Activated naive CD4-positive, alpha-beta T cell treated with anti-CD3 and anti-CD28 coated beads, Interleukin-2, amount 50 U/mL, for 16 hours (primary cell): Measurements from ENCODE around the gene GRIK4.

Experiments used
- DNase-seq: peaks from one replicate; pipeline ENCODE4 v3.0.0-alpha.2; 2020

GRIK4 gene

DNA sequence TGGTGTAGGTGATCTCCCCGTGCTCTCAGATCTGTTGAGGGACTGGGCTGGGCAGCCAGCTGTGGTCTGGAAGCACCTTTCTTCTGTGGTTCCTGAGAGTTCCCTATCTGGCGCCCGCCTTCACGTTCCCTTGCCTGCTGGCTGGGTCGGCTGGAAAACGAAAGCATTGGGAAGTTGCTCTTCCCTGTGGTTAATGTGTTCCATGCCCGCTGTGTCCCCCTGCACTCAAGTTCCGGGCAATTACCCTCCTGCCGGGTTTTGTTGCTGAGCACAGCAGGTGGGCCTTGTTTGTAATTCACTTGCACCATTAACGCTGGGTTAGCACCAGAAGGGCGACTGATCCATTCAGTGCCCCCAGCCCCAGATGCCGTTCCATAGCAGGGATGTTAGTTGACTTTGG lies 134.1 kb downstream of the GRIK4 start:
- DNase-seq: no peak

DNA sequence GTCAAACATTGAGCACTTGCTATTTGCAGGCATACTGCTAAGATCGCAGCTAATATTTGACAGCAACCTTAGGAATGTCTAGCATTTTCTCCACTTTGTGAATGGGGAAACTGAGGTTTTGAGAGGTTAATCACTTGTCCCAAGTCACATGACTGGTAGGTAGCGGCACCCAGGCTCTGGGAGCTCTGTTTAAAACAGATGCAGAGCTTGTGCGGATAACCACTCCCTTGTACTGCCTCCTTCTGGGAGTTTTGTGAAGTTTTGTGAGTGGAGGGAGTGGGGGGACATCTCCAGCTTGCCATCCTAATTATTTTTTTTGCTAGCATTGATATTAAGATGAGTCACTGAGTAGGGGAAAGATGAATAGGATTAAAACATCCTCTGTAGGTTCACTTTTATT lies 134.7 kb downstream of the GRIK4 start:
- no peak for DNase-seq

DNA sequence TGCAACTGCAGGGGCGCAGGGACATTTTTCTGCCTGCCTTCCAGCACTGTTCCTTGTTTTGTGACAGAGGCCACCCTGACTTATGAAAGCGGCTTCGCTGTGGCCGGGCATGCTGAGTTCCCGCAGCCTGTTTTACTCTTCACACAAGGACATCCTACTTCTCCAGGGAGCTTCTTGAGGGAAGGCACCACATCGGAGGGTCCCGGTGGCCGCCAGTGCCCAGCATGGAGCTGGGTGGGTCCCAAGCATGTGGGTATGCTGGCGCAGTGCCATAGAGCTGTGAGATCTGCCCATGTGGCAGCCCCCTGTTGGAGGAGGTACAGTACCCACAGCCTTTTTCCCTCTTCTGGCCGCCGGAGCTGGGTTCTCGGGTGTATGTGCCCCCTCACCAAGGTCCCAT lies 136.1 kb downstream of the GRIK4 start:
- DNase-seq: no peak

DNA sequence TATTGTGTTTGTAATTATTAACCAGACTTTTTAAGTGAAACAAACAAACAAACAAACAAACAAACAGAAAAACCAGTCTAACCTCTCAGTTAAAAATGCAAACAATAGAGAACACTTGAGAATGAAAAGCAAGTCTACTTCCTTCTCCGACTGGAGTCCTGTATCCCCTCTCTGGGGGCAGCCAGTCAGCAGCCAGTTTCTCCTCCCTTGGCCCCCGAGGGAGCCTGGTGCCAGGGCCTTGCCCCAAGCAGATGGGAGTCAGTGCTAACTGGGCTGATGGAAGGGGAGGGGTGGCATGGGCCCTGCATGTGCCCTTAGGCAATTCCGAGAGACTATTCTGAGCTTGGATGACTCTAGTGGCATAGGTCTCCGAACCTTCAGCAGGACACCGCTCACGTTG lies 137.2 kb downstream of the GRIK4 start:
- no peak for DNase-seq

DNA sequence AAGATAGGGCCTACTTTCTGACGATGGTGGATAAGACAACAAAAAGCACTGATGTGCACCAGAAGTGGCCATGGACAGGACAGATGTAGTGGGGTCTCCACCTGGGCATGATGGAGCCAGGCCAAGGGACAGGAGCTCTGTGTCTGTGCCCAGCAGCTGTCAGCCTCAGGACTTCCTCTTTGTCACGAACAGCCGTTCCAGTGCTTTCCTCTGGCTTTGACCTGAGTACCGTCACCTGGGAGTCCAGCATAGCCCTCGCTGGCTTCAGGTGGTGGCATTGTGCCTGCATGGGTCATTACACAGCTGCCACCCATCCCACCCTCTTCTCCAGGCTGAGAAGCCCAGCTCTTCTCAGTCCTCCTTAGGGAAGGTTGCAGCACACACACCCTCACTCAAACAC lies 137.8 kb downstream of the GRIK4 start:
- DNase-seq: no peak

DNA sequence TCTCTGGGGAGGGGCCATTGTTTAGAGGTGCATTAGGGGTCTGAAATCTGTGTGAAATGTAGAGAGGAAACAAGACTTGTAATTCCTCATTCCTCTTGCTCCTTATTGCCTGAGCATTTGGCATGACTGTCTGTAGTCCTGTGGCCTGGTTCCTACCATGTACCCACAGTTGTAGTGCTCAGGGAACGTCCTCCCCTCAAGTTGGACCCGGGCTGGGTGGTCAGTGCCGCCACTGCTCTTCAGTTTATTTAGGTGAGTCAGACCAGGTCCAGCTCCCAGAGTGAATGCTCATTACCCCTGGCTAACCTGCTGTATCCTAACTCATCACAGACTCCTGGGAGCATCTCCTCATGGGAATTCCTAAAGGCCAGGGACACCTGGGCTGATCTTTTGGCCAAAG lies 139.8 kb downstream of the GRIK4 start:
- no peak for DNase-seq

DNA sequence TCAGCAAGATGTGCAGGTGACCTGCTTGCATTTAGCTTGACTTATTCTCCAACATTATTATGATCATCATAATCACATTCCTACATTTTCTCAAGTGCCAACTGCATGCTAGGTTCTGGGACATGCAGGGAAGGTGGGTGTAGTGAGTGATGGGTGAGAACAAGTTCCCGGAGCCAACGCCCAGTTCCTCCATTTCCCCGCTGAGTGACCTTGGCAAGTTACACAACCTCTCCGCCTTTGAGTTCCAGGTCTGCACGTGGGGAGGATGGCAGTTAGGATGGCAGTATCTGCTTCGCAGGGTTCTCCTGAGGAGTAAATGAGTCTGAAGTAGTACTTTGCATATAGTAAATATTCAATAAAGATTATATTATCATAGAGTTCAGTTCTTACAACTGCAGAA lies 140.3 kb downstream of the GRIK4 start:
- DNase-seq: no peak

DNA sequence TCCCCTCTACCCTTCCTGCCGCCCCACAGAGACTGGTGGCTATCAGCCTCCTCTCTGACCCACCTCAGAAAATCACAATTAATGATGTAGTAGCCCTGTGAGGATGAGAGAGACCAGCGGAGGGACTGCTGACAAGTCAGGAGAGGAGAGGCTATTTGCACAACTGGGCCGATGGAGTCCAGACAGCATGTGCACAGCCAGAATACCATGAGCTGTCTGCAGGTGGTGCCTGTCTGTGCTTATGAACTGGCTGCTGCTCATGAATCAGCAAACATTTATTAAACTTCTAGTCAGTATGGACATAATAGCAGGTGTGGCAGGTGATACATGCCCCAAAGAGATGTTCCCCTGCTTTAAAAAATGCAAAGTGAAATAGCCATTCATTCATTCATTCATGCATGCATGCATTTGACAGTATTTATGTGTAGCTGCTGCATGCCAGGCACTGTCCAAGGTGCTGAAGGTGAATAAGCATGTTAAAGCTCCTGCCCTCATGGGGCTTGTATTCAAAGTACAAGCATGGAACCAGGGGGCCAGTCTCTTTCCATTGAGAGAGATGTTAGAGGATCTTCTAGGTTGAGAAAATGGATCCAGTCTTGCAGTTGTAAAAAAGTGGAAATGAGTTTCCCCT lies 141.3 kb downstream of the GRIK4 start:
- DNase-seq: no peak

DNA sequence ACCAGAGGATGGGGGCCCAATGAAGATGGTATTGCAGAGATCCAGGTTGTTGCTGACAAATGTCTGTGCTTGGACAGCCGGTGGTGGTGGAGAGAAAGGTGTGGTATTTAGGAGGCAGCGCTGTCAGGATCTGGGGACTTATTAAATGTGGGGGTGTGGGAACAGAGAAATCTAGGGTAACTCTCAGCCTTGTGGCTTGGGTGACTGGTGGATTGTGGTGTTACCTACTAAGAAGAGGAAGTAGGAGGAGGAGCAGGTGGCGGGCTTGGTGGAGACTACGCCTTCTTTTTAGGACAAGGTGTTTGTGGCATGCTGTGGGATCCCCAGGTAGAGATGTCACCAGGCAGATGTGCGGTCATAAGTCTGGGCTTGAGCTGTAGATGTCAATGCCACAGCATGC lies 144.0 kb downstream of the GRIK4 start:
- no peak for DNase-seq

DNA sequence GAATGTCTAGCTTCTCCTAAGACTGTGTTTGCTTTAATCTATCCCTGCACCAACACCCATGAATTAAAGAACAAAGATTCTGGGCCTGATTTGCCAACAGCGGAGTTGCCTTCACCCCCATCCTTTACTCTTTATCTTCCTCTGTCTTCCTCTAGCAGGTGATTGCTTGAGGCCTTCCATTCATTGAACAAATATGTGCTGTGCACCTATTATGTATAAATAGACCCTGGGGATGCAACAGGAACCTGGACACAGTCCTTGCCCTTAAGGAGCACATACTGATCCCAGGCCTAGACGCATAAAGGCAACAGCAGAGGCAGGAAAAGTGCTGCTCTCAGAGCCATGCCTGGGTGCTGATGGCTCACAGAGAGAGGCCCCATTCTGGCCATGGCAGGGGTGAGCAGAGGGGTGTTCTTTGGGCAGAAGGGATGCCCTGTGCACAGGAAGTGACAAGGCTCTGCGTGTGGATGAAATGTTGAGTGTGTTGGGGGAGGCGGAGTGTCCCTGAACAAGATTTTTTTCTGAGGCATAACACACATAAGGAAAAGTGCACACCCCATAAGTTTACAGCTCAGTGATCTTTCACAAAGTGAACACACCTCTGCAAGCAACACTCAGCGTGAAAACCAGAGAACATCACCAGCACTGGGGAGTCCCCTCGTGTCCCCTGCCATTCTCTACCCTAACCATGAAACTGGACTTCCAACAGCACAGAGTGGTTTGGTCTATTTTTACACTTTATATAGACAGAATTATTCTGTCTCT lies 145.9 kb downstream of the GRIK4 start:
- no peak for DNase-seq

DNA sequence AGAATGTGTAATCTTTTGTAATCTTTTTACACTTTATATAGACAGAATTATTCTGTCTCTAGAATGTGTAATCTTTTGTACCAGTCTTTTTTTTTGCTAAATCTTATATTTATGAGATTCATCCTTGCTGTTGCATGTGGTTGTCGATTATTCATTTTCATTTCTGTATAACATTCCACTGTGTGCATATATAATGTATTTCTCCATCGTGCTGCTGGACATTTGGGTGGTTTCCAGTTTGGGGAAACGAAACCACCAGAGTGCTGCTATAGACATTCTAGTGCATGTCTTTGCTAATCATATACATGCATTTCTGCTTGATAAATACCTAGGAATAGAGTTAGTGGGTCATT lies 146.5 kb downstream of the GRIK4 start:
- no peak for DNase-seq

DNA sequence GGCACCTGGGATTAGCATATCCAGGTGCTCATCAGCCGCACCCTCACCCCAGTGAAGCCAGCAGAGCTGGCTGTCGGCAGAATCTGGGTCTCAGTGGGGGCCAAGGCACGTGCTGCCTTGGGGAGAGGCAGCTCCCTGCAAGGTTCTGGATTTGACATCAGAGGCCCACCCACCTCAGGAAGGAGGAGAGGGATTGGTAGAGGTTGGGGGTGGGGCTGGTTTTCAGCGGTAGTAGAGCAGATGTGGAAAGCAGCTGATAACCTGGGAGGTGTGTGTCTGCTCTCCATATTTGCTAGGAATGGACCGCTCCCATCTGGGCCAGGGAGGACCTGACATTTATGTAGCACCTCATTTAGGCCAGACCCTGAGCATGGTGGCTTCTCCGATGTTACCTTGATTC lies 147.5 kb downstream of the GRIK4 start:
- DNase-seq: no peak

DNA sequence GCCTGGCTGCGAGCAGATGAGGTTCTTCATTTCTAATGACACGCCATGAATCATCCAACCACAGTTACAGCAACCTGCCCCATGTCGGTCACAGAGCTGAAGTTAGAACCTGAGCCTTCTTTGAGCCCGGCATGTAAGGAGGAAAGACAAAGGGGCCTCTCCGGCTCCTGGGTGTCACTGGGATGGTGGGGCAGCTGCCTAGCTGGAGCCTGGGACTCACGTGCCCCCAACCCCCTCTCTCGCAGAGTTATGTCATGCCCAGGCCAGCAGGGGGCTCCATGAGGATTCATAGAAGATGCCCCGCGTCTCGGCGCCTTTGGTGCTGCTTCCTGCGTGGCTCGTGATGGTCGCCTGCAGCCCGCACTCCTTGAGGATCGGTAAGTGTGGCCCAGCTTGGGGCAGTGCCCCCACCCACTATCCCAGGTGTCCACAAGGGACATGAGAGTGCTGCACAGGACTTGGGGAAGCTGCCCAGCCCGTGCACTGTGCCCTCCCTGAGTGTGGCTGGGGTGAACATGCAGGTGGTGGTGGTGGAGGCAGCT lies 148.5 kb downstream of the GRIK4 start:
- peak; percentile 15 for DNase-seq

DNA sequence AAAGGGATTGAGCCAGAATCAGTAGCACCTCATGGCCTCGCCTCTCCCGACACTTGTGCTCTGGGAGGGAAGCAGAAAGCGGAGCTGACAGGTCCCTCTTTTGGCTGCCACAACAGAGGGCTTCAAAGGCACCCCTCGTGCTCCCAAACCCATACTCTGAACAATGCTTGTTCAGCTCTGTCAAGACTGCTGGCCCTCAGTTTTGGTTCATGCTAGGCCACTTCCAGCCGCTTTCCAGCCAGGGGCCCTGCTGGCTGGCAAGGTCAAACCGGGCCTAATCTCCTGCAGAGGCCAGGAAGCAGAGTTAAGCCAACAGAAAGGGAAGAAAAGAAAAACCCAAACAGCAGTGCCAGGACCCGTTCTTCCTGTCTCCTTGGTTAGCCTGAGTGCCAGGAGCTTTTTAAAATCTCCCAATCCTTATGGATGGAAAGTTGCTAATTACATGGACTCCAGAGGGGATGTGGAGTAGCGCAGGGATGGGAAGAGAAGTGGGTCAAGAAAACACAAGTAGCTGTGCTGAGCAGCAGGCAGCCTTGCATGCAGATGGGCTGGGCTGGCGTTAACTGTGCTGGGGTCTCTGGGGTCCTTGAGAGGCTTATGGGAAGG lies 150.6 kb downstream of the GRIK4 start:
- no peak for DNase-seq

DNA sequence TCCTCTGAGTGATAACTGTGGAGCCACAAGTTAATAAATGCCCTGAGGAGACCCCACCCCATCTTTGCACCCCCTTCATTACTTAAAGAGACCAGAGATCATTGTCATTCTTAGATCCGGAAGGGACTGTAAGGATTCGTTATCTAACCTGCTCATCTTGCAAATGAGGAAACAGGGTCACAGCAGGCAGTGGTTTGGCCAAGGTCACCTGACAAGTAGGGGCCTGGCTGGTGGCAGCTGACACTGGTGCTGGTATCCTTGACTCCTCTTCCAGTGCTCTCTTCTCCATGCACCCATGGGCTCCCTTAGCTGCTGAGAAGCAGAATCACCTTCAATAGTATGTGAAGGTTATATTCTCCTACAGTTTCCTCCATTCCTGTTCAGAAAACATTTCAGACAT lies 151.6 kb downstream of the GRIK4 start:
- DNase-seq: no peak

DNA sequence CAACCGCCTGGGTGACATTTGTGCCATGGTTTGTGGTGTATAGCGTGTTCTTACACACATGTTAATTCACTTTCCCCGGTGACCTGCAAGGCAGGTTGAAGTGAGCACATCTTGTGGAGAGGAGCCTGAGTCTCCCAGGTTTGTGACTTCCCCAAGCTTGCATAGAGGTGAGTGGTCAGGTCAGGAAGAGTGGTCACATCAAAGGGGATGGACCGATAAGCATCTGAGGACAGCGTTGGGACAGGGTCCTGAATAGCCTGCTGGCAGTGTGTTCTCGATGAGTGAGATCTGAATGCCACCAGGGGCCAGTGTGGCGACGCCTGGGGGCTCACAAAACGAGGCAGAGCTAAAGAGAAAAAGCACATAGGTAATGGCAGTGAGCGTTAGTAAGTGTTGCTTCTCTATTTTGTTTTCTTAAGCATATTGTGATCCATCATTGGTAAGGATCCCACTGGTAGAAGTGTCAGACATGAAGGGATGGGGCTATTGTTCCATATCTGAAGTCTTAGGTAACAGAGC lies 154.6 kb downstream of the GRIK4 start:
- DNase-seq: no peak

DNA sequence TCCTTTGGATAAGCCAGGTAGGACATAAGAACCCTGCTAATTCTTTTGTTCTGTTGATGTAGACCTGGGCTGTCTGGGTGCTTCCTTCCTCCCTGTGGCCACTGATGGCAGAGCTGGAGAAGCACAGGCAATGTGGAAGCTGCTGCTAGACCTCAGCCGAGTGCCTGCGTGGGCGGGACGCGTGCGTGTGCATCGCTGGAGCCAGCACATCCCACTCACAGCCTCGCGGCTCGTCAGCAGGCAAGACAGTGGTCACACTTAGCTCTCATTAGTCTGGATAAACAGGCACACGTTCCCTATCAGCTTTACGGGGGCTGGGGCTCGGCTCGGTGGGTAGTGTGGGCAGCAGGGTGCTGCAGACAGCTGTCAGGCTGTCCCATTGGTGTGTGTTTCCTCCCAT lies 155.7 kb downstream of the GRIK4 start:
- DNase-seq: no peak

DNA sequence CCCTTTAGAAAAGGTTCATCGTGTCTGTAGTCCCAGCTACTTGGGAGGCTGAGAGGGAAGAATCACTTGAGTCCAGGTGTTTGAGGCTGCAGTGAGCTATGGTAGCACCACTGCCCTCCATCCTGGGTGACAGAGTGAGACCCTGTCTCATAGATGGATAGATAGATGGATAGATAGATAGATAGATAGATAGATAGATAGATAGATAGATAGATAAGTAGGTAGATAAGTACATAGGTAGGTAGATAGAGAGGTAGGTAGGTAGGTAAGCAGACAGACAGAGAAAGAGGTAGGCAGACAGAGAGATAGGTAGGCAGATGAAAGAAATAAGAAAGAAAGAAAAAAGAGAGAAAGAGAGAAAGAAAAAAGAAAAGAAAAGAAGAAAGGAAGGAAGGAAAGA lies 156.4 kb downstream of the GRIK4 start:
- DNase-seq: no peak

DNA sequence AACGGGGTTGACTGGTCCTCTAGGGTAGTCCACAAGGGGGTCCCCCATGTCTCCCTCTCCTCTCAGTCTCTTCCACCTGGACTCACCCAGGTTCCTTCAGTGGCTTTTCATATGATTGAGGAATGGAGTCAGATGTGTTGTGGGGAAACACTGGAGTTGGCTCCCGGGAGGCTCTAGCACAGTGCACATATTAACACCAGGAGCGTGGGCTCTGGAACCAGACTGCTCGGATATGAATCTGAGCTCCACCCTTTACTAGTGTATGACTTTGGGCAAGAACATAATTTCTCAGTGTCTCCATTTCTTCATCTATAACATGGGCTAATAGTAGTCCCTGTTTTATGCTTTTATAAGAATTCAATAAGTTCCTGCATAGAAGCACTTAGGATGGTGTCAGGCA lies 157.0 kb downstream of the GRIK4 start:
- DNase-seq: no peak

DNA sequence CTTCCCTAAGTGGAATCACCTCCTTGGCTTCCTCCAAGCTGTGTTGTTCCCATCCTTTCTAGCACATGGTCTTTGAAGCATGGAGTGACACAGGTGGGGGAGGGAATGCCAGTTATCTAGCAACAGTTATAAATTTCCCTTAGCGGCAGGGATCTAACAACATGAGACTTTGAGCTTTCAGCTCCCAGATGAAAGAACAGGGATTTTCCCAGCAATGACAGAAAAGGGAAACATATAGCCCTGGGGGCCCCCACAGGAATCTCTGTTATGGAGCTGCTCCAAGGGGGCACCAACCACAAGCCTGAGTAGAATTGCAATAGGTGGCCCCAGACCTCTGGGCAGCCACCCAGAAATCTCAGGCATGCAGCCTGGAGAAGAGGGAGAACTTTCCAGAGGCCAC lies 163.0 kb downstream of the GRIK4 start:
- DNase-seq: no peak

DNA sequence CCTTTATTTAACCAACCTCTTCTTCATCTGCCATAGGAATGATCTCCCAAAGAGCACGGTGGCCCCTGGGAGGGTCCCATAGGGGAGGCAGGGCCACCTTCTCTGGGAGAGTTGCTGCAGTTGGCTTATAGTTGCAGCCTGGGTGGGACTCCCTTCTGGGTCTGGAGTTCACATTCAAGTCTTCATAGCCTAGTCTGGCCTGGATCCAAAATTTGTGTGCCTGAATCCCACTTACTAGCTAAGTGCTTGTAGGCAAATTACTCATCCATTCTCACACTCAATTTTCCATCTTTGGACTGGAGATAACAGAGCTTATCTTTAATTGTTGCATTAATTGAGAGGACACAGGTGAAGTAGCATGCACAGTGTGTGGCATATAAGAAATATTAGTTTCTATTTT lies 163.6 kb downstream of the GRIK4 start:
- no peak for DNase-seq

DNA sequence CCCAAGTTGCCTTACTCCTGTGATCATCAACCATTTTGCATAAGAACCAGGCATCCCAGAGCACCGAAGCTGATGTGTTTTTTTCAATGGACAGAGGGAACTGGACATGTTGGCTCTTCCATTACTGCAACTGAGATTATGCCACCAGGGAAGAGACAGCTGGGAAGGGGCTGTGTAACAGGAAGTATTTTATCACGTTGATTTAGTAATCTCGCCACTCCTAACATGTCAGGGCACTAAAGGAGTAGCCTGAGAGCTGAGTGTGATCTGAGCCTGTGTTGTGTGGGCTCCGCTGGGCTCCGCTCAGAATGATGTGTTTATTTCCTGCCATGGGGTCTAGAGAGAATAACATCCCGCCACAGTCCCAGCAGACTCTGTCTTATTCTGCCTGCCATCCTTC lies 165.4 kb downstream of the GRIK4 start:
- no peak for DNase-seq

DNA sequence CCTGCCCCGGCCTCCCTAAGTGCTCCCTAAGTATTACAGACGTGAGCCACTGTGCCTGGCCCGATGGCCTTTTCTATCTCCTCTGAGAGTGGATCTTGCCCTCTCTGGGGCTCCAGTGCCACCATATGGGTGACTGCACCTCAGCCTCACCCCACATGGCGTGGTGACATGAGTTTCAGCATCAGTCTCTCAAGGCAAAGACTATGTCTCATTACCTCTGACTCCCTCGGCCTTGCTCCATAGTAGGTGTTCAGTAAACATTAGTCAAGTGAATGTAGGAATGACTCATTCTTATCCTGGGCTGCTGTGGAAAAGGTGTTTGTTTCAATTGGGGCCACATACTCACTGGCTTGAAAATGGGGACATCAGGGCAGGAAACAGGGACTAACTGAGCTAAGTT lies 168.8 kb downstream of the GRIK4 start:
- DNase-seq: no peak
